Activated CD4-positive, CD25-positive, alpha-beta regulatory T cell (primary cell): Measurements from ENCODE around the gene KHDC1L.
"Not testable (repeated sequence)": the region's sequence is repeated elsewhere in the genome, so short reads cannot be mapped to it uniquely, and the experiment has no call there.

Experiments
- DNase-seq, 4 experiments: peaks; one replicate each; lab custom pipeline; 2025; lab: John Stamatoyannopoulos, UW

The KHDC1L gene

DNA sequence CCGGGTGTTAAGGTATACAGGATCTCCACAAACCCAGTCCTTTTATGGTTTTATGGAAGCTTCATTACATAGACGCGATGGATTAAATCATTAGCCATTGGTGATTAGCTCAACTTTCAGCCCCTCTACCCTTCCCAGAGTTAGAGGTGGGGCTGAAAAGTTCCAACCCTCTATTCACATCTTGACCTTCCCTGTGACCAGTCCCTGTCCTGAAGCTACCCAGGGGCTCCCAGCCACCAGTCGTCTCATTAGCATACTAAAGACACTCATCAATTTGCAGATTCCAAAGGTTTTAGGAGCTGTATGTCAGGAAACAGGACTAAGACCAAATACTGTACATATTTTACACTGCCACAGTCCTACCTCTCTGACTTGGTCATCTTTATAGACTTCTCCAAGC is 21.0 kb downstream of the KHDC1L start:
- no peak for DNase-seq

DNA sequence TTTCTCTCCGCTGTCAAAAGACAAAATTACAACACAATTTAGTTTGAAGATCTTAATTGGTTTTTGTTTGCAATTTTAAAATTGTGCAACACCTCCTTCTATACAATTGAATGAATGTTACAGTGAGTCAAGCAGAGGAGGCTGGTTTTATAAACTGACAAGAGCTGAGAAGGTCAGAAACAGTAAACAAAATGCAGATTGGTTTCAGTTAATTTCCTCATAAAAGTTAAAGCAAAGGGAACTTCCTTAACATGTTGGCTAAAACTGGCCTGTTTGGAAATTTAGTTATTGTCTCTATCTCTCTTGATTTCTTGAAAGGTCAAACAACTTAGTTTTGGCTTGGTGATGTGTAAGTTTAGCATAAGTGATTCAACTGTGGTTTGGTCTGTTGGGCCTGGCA is 22.2 kb downstream of the KHDC1L start:
- no peak for DNase-seq

DNA sequence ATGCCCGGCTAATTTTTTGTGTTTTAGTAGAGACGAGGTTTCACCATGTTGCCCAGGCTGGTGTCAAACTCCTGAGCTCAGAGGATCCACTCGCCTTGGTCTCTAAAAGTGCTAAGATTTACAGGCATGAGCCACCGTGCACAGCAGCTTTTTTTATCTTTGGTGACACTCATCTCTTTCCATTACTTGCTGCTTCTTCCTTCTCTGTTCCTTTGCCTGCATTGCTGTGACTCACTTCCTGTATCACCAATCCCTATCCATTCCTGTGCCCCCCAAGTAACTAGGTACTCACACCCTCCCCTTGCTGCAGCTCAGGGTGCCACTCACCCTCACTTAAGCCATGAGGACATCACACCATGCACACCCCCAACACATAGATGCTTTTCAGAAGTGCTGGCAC is 24.6 kb downstream of the KHDC1L start:
- DNase-seq: no peak

DNA sequence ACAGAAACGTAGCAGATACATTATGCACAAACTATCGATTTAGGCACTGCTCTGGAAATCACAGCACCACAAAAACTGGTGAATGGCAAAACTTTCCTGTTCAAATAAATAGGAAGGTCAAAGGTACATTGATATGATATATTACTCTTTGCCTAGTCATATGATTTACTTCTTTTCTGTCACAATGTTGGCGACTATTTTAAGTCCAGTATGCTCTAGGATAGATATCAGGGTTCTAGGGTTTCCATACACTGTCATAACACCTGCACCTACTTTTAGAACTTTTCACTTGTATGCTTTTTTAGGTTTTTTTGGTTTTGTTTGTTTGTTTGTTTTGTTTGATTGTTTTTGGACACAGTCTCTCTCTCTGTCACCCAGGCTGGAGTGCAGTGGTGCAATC is 25.0 kb downstream of the KHDC1L start:
- no peak for DNase-seq

DNA sequence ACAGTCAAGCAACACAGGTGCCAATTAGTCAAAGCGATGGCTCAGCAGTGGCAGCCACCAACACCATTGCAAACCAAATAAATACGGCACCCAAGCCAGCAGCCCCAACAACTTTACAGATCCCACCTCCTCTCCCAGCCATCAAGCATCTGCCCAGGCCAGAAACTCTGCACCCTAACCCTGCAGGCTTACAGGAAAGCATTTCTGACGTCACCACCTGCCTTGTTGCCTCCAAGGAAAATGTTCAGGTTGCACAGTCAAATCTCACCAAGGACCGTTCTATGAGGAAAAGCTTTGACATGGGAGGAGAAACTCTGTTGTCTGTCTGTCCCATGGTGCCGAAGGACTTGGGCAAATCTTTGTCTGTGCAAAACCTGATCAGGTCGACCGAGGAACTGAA is 30.6 kb downstream of the KHDC1L start:
- no peak for DNase-seq

DNA sequence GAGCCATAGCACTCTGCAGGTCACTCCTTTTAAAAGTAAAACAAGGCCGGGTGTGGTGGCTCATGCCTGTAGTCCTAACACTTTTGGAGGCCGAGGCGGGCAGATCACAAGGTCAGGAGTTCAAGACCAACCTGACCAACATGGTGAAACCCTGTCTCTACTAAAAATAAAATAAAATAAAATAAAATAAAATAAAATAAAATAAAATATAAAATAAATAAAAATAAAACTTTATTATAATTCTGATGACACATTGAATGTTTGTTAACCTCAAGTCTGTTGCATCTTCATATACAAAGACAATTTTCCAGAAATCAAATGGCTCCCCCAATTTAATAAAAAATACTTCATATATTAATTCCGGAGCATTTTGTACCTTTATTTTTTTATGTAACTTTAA is 32.0 kb downstream of the KHDC1L start:
- DNase-seq: not testable (repeated sequence)

DNA sequence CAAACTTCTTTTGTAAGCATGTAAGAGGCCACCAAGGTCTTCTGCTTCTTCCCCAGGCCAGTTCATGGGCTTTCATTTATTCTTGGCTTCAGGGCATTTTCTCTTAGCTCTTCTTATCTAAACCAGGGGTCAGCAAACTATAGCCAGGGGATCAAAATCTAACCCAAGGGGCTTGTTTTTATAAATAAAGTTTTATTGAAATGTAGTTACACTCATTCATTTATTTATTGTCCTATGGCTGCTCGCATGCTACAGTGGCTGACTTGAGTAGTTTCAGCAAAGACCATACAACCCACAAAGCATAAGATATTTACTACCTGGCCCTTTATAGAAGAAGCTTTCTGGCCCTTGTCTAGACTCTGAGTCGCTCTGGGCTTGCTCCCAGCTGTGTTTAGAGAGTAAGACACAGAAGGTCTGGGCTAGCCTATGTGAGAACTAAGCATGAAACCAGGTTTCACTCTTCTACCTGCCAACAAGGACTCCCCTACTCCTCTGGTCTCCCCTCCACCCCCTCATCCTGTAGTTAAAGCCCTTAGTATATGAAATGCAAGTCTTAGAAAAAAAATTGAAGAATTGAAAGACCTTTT is 43.2 kb downstream of the KHDC1L start:
- DNase-seq: no peak

DNA sequence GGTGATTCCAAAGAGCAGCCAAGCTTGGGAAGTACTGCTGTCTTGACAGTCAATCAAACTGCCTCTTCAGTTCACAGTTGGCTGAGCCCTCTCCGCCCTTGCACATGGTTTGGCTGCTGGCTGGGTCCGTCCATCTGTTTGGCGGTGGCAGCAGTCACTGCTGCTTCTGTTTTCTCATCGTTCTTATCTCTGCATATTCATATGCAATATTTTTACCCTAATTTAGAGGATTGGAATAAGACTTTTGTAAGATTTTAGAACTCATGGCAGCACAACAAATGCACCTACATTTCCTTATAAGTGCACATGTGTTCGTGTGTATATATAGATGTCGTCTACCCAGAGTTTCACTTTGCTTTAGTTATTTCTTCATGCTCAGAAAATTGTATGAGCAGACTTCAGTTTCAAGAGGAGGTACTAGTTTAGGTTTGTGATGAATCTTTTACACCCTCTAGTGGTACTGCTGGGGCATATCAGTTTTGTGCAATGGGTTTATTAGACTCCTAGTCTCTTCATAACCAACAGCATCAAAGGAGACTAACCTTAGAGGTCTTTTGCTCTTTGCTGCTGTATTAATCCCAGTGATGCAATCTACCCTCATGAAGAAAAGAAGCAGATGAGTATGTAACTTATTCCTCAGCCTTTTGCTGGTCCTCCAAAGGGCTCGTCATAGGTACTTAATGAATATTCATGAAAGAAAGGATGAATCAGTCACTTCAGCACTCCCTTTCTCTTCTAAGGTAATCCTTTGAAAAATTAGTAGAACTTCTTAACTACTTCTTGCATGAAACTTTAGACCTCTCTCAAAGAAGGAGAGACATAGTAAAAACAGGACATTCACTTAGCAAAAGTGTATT is 44.3 kb downstream of the KHDC1L start:
- no peak for DNase-seq

DNA sequence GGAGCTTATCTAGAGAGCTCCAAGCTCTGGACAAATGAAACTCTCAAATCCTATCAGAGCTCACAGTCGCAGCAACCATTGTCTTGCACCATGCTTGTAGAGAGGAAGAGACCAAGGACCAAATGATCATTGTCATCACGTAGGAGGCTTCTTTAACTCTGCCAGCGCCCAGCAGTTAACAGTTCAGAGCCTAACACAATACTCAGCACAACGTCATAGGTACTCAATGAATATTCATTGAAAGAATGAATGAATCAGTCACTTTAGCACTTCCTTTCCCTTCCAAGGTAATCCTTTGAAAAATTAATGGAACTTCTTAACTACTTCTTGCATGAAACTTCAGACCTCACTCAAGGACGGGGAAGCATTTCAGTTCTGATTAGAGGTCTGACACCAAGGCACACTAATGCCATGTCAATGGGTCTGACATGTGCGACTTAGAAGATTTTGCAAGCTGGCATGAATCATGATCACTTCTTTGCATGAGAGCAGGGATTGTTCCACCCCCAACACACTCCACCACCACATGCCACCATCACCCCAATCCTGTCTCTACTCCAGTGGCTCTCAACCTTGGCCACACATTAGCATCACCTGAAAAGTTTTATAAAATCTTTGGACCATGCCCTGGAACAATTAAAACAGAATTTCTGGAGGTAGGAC is 45.1 kb downstream of the KHDC1L start:
- DNase-seq: no peak

DNA sequence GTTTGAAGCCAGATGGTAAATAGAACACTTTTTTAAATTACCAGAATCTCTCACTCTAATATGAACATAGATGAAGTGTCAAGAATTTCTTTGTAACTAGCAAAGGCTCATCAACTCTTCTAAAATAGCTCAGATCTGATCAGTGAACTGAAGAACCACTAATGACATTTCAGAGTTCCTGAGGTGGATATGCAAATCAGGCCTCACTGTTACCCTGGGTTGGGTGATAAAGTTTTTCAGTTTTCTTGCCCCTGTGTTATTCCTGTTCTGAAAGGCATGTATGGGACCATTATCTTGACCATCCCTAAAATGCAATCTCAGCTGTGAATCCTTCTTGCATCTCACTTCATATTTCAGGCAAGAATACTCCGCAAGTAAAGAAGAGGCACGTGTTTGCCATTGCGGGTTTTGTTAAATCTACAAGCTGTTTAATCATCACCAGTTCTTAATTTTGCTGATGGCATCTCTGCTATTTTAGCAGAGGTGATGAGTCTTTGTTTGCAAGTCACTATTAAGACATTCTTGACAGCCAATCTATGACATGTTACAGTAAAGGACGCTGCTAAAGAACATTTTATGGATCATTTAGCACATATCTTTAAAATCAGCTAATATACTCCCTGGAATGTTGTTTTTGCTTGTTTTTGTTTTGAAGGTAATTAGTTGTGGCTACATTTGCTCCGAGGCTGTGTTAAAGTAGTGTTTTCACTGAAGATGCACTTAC is 47.9 kb downstream of the KHDC1L start:
- DNase-seq: no peak

DNA sequence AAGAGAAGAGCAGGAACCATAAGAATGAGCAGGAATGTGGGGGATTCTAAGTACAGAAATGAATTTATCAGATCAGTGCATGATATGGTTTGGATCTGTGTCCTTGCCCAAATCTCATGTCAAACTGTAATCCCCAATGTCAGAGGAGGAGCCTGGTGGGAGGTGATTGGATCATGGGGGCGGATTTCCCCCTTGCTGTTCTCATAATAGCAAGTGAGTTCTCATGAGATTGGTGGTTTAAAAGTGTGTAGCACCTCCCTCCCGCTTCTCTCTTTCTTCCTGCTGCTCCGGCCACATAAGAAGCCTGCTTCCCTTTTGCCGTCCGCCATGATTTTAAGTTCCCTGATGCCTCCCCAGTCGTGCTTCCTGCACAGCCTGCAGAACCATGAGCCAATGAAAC is 49.2 kb downstream of the KHDC1L start:
- no peak for DNase-seq

DNA sequence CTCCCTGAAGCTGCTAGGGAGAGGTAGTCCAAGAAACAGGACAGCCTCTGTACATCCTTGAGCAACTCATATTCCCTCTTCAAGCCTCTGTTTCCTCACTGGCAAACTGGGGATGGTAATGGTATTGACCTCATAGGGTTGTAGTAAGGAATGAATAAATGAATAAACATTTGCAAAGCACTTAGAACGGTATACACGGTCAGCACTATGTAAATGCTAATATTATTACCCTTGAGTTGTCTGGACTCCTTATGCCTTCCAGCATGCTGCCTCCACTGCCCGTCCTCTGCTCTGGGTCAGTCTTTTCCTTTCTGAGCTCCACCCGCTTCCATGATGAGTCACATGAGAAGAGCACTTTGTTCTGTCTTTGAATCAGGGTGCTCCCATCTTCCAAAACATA is 50.6 kb downstream of the KHDC1L start:
- no peak for DNase-seq
